Activated CD8-positive, alpha-beta memory T cell treated with anti-CD3 and anti-CD28 coated beads for 36 hours (primary cell): ENCODE measurements around the gene PEX13. TPM values are rescaled to one million over a fixed set of nuclear protein-coding genes. Genes with fewer than 3 reads are reported as not detected.
"Not testable (repeated sequence)": the region's sequence is repeated elsewhere in the genome, so short reads cannot be mapped to it uniquely, and the experiment has no call there.

ENCODE experiments used
- CTCF ChIA-PET: fragments of 350-600 bp; sonication (Branson Sonifier 250); formaldehyde crosslinking; loops from one replicate; lab custom pipeline; 2021; ENCODE audit warnings: antibody characterized with exemption; lab: Charles Lee
- POLR2A ChIA-PET: fragments of 350-600 bp; sonication (Branson Sonifier 250); formaldehyde crosslinking; loops from one replicate; lab custom pipeline; 2021; ENCODE audit warnings: antibody characterized with exemption; lab: Charles Lee
- total RNA-seq, 2 experiments: library from RNA; stranded (reverse); gene quantifications; one replicate each; pipeline ENCODE4 v1.2.3, GENCODE V29; 2021

Gene PEX13
- total RNA-seq, 2 experiments from 2014 or later = 19.1 to 21.2 TPM

DNA sequence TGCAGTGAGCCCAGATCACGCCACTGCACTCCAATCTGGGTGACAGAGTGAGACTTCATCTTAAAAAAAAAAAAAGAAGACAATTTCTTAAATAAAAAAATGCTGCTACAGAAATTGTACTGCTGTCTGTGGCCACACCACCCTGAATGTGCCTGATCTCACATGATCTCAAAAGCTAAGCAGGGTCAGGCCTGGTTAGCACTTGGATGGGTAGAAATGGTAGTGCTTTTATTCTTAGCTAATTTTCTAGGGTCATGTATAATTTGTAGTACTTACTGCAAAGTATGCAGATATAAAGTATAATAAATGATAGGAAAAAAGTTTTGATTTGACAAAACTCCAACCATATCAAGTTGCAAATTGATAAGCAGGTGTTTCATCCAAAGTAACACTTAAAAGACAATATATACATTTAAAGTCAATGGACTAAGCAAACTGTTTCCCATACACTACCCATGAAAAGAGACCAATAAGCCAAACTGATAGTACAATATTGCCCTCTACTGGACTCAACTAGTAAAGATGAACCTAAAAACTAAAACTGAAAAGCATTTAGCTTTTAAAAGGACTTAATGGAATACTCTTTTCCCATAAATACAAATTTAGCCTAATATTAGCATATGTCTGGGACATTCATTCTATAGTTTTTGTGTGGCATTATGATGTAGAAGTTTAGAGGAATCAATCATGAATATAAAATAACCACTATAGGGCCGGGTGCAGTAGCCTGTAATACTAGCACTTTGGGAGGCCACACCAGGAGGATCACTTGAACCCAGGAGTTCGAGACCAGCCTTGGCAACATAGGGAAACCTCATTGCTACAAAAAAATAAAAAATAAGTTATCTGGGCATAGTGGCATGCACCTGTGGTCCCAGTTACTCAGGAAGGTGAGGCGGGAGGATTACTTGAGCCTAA is 18.6 kb upstream of the PEX13 start:
- ChIA-PET POLR2A (no interaction called here), CTCF (interaction anchor here (0.9 to 2.3 kb wide), 14 partner anchors 18 to 293 kb away, joined by 3 to 13 read pairs (median 4); partner anchors contain the start of genes PEX13, PUS10 and REL)

GRCh38 chr2:61005736-61006135 is 11.8 kb upstream of the PEX13 start:
- ChIA-PET POLR2A (no interaction called here), CTCF (interaction anchor here (0.6 kb wide), 1 partner anchor 147 kb away, joined by 3 read pairs; no protein-coding TSS in a partner anchor)

GRCh38 chr2:61006486-61007105 is 10.9 kb upstream of the PEX13 start:
- ChIA-PET POLR2A (no interaction called here), CTCF (interaction anchor here (0.6 to 1.0 kb wide), 2 partner anchors 9 to 148 kb away, joined by 3 to 4 read pairs; no protein-coding TSS in a partner anchor)

DNA sequence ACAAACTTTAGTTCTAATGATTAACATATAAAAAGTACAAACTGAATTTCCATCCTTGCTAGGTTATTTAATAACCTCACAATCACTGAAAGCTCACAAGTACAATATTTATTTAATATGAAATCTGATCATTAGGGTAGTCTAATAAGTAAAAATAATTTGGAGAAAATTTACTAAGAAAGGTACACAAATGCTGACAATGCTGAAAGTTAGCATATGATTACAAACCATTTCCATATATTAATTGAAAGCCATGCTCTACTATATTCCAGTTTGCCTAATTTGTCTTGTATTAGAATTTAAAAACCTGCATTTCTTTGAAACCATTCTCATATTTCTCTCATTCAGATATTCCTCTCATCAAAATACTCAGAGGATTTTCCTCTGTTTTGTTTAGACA is 8.2 kb upstream of the PEX13 start:
- CTCF ChIA-PET = no interaction called here
- POLR2A ChIA-PET = no interaction called here

DNA sequence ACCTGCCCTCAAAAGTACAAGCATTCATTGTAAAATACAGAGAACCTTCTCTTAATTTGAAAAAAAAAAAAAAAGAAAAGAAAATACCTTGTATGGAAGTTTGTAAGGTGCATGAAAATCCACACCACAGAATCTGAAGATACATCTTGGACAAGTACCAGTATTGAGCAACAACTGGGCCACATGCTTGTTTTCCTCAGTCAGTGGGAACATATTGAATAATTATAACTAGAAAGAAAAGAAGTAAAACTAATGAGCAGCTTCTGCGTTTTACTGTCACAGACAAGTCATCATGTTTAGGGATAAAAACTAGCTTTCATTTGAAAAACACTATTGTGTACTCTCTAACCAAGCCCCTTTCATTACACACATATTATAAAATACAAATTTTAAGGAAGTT is 5.8 kb upstream of the PEX13 start:
- CTCF ChIA-PET = no interaction called here
- POLR2A ChIA-PET = no interaction called here

- CTCF ChIA-PET, POLR2A ChIA-PET: not testable (repeated sequence)
Observed at GRCh38 chr2:61012303-61012702, 5.2 kb upstream of the PEX13 start.

GRCh38 chr2:61013382-61013781 is 4.1 kb upstream of the PEX13 start:
- ChIA-PET CTCF (no interaction called here), POLR2A (no interaction called here)

- ChIA-PET CTCF (no interaction called here), POLR2A (no interaction called here)
Observed at GRCh38 chr2:61014763-61015162, 2.8 kb upstream of the PEX13 start.

GRCh38 chr2:61015976-61016375 is 1.5 kb upstream of the PEX13 start:
- POLR2A ChIA-PET = no interaction called here
- CTCF ChIA-PET = interaction anchor here (2.2 kb wide), 1 partner anchor 18 kb away, joined by 6 read pairs; no protein-coding TSS in a partner anchor

GRCh38 chr2:61016392-61017002 is 1.0 kb upstream of the PEX13 start:
- ChIA-PET POLR2A (no interaction called here), CTCF (interaction anchor here (2.2 kb wide), 1 partner anchor 19 kb away, joined by 6 read pairs; no protein-coding TSS in a partner anchor)

GRCh38 chr2:61017003-61017555 is 441 bp upstream of the PEX13 start:
- CTCF ChIA-PET = interaction anchor here (2.2 kb wide), 1 partner anchor 19 kb away, joined by 6 read pairs; no protein-coding TSS in a partner anchor

GRCh38 chr2:61018318-61018755 is 817 bp downstream of the PEX13 start:
- POLR2A ChIA-PET = no interaction called here
- CTCF ChIA-PET = interaction anchor here (2.2 kb wide), 1 partner anchor 20 kb away, joined by 6 read pairs; no protein-coding TSS in a partner anchor

More at GRCh38 chr2:61017003-61017555, 441 bp upstream of the PEX13 start:
- POLR2A ChIA-PET = no interaction called here

- POLR2A ChIA-PET = no interaction called here
Observed at GRCh38 chr2:61018798-61019197, 1.3 kb downstream of the PEX13 start.

GRCh38 chr2:61021228-61021660 is 3.7 kb downstream of the PEX13 start:
- CTCF ChIA-PET = no interaction called here
- POLR2A ChIA-PET = interaction anchor here (0.7 kb wide), 1 partner anchor 347 kb away, joined by 3 read pairs; no protein-coding TSS in a partner anchor

More at GRCh38 chr2:61018798-61019197, 1.3 kb downstream of the PEX13 start:
- CTCF ChIA-PET = no interaction called here

GRCh38 chr2:61023670-61024069 is 6.2 kb downstream of the PEX13 start:
- CTCF ChIA-PET = no interaction called here

GRCh38 chr2:61029533-61029932 is 12.0 kb downstream of the PEX13 start:
- ChIA-PET POLR2A (no interaction called here), CTCF (no interaction called here)

More at GRCh38 chr2:61023670-61024069, 6.2 kb downstream of the PEX13 start:
- POLR2A ChIA-PET = no interaction called here

DNA sequence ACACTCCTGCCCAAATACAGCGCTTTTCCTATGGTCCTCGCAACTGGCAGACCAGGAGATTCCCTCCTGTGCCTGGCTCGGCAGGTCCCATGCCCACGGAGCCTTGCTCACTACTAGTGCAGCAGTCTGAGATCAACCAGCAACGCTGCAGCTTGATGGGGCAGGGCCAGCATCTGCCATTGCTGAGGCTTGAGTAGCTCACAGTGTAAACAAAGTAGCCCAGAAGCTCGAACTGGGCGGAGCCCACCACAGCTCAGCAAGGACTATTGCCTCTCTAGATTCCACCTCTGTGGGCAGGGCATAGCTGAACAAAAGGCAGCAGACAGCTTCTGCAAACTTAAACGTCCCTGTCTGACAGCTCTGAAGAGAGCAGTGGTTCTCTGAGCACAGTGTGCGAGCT is 17.1 kb downstream of the PEX13 start:
- CTCF ChIA-PET, POLR2A ChIA-PET: not testable (repeated sequence)

DNA sequence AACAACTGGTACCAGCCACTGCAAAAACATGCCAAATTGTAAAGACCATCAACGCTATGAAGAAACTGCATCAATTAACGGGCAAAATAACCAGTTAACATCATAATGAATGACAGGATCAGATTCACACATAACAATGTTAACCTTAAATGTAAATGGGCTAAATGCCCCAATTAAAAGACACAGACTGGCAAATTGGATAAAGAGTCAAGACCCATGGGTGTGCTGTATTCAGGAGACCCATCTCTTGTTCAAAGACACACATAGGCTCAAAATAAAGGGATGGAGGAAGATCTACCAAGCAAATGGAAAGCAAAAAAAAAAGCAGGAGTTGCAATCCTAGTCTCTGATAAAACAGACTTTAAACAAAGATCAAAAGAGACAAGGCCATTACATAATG is 19.1 kb downstream of the PEX13 start:
- POLR2A ChIA-PET, CTCF ChIA-PET: not testable (repeated sequence)

DNA sequence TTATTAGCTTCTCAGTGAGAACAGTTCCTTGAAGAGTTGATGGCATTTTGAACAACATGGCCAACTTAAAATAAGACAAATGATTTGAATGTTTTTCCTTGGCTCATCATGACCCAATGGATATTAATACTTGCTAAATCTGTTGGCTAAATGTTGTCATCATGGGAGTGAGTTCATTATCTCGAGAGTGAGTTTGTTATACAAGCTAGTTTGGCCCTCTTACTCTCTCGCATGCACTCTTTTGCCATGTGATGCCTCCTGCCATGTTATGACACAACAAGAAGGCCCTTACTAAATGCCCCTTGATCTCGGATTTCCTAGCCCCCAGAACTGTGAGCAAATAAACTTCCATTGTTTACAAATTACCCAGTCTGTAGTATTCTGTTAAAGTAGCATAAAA is 25.3 kb downstream of the PEX13 start:
- POLR2A ChIA-PET = no interaction called here
- CTCF ChIA-PET = no interaction called here
